GM19043 (cell line): ENCODE measurements around the gene AGPAT2.
"Not testable (repeated sequence)": the region's sequence is repeated elsewhere in the genome, so short reads cannot be mapped to it uniquely, and the experiment has no call there.

ENCODE experiments used
- ATAC-seq: cut with Tn5 transposase; IDR thresholded peaks from one replicate; pipeline ENCODE4 v1.9.1; 2021; ENCODE audit warnings: low read depth; ENCODE audit not compliant: unreplicated experiment

The AGPAT2 gene

DNA sequence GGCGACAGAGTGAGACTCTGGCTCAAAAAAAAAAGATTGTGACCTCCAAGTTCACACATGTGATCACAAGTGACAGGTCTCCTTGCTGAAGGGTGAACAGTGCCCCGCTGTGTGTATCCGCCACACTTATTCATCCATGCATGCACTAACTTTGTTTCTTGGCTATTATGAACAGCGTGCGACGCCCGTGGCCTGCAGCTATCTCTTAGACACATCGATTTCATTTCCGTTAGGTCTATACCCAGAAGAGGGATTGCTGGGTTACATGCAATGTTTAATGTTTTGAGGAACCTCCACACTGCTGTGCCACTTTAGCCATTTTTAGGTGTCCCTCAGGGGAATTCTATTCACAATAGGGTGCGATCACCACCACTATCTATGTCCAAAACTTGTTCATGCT, 36.6 kb downstream of the AGPAT2 start:
- no peak for ATAC-seq

DNA sequence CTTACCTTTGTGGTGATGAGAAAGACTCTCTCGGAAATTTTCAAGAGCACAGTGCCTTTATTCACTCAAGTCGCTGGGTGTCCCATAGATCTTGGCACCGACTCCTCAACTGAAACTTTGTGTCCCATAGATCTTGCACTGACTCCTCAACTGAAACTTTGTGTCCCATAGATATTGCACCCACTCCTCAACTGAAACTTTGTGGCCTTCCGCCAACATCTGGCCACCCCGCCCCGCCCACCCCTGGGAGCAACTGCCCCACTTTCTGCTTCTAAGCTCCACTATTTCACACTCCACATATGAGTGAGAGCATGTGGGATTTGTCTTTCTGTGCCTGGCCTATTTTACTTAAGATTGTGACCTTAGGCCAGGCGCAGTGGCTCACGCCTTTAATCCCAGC, 37.2 kb downstream of the AGPAT2 start:
- ATAC-seq, result no peak

DNA sequence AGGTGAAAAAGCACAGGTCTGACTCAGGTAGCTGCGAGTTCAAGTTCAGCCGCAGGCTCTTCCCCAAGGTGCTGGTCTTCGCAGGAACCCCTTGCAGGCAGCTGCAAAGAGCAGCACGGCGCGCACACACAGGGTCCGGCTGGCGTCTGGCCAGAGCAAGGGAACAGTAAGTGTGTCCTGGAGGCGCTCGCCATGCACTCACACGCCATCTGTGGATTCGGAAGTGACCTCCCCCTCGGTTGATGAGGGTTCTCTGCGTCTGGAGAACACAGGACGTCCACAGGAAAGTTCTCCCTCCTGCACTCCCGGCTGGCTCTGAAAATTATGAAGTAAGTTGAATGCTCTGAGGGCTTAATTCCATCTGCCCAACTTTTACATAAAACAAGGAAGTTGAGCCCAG, 38.5 kb downstream of the AGPAT2 start:
- no peak for ATAC-seq

DNA sequence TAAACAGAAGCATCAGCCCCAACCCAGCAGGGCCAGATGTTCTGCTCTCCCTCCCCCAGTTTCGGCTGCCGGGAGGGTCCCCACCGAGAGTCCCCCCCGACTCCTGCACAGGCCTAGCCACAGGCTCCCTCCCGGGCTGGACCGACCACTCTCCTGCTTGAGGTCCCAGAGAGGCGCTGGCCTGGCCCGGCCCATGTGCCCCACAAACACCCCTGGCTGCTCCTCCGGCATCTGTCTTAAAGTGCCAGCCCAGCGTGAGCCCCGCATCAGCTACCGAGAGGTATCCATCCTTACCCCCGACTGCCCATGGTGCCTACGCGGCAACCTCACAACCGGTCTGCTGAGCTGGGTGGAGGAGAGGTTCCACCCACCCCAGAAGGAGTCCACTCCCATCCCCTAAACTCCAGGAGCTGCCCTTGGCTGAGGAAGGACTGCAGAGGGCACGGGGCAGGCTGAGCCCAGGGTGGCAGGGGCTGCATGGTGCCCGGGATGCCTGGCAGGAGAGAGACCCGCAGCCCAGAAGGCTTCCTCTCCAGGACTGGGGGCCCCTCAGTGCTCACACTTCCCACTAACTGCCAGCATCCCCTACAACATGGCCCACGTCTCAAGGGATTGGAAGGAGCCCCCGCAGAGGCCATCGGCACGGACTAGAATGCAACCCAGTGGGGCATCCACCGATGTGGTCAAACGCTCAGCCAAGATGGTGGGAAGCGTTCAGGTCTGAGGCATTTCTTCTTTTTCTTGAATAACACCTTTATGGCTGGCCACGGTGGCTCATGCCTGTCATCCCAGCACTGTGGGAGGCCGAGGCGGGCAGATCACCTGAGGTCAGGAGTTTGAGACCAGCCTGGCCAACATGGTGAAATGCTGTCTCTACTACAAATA, 40.2 kb downstream of the AGPAT2 start:
- no peak for ATAC-seq

DNA sequence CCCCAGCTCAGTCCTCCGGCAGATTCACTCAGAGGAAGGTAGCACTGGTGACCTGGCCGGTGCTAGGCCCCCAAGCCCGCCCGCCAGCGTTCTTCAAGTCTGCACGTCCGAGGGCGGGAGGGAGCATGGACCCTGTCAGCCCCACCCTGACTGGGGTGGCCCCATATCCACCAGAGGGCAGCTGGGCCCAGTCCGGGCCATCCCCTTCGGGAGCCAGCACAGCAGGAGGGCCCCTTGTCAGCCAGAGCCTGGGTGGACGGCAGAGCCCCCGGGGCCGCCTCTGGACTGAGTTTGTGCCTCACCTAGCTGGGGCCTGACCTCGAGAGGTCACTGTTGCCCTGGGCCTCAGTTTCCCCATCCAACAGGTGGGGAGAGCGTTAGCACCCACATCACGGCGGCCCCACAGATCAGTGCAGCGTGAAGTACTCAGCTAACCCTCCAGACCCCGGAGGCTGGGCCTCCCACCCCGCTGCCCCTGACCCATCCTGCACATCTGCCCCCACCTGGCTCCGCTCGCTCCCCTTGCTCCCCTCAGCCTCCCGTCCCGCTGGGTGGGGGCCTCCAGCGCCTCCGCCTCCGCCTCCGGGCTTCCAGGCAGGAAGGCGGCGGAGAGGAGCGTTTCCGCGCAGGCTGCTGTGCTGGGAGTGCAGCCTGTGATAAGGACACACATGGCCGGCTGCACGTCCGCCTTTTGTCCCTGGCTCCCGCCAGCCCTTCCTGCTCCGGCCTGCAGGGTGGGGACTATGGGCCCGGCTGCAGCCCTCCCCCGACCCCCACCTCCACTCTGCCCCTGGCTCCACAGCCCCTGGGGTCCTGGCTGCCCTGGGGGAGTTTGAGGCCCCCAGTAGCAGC, 41.1 kb downstream of the AGPAT2 start:
- no peak for ATAC-seq

DNA sequence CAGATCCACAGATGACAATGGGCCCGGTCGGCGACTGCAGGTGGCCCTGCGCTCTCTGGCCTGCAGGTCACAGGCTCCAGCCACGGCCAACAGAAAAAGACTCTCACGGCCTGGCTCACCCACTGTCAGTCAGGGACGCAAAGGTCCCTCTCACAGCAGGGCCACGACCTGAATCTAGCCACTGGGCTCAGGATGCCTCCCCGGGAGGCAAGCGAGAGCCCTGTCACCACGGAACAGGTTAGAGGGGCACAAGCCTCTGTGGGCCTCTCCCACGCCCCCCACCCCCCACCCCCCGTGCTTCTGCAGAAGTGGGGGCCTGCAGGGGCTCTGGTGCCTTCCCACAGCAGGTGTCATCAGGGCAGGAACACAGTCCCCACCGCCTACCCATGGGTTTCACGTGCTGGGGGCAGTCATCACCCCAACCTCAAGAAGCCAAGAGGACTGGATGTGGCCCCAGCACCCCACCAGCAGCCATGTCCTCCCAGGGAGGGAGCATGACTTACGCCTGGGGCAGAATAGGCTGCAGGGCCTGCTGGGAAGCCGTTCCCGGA, 41.8 kb downstream of the AGPAT2 start:
- no peak for ATAC-seq

DNA sequence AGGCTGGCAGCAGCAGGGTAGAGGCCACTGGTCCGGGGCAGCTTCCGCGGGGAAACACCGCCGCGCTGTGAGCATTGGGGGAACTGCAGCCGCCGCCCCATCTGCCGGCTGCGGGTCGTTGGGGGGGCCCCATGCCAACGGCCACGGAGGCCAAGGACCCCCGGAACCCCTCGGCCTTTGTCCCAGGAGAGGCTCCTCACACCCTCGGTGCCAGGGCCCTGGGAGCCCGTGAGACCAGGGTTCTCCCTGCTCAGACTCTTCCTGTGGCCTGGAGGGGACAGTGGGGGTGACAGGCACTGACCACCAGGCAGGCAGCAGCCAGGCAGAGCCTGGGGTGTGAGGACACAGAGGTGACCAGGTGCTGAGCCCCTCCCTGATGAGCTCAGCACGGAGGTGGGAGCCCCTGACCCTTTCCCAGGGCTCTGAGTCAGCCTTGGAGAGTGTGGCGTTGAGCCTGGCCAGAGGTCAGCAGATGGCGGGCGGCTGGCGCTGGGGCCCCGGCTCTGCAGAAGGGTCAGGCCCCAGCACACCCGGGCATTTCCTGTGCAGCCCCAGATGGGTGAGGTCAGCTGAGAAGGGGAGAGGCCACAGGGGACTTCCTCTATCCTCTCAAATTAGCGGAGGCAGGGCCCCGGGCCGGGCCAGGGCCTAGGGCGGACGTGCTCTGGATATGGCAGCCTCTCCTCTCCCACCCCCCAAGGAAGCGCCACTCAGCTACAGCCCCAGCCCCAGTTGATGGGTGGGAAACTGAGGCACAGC, 42.5 kb downstream of the AGPAT2 start:
- no peak for ATAC-seq

DNA sequence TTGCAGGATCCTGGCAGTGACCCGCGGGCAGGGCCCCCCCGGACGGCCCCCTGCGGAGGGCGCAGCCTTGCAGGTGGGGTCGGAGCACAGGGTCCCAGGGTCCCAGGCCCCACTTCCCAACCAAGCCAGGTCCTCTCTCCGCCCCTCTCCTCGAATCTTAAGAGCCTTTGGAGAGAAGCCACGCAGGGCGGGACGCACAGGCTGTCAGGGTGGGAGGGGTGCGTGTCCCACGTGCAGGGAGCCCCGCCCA, 43.0 kb downstream of the AGPAT2 start:
- ATAC-seq, result no peak

DNA sequence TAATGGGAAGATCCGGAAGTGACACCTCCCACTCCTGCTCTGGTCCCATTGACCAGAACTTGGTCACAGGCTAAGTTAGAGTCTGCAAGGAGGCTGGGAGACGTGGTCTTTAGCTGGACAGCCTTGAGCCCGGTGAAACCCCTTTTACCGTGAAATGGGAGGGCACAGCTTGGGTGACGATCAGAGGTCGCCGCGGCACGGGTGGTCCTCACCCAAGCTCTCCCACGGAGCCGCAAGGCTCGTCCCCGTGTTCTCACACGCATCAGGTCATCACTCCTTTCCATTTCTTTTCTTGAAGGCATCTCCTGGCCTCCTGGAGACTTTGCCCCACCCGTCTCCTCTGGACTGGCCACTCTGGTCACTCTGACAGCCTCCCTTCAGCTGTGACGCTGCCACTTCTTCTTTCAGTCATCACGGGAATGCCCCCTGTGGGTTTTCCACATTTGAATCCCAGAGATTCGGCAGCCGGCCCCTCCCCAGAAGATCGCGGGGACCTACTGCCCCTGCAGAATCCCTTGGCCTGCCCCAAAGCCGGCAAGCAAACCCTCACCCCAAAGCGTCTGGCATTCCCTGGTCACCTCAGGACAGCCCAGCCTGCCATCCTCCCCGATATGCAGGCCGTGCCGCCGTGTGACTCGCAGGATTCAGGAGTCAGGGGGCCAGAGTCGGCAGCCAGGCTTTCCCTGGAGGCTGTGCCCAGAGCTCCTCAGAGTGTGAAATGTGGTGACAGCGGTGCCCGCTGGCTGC, 43.5 kb downstream of the AGPAT2 start:
- ATAC-seq, result no peak

DNA sequence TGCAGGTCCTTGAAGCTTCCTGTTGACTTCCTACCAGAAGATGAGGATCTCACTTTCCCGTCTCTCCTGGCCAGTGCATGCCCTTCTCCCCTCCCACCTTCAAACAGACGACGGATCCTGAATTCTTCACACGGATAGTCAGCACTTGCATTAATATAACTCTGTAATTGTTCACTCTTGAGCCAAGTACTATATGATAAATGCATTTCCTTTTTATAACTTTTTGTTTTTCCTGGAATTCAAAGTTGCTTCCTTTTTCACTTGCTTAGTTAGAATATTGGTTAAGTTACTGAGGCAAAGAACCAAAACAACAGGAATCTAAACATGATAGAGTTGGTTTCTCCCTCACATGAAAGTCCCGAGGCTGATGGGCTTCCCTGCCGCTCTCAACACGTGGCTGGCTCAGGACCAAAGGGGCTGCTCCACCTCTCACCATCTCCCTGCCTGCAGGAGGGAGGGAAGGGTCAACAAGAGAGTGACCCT, 44.8 kb downstream of the AGPAT2 start:
- ATAC-seq, result no peak

DNA sequence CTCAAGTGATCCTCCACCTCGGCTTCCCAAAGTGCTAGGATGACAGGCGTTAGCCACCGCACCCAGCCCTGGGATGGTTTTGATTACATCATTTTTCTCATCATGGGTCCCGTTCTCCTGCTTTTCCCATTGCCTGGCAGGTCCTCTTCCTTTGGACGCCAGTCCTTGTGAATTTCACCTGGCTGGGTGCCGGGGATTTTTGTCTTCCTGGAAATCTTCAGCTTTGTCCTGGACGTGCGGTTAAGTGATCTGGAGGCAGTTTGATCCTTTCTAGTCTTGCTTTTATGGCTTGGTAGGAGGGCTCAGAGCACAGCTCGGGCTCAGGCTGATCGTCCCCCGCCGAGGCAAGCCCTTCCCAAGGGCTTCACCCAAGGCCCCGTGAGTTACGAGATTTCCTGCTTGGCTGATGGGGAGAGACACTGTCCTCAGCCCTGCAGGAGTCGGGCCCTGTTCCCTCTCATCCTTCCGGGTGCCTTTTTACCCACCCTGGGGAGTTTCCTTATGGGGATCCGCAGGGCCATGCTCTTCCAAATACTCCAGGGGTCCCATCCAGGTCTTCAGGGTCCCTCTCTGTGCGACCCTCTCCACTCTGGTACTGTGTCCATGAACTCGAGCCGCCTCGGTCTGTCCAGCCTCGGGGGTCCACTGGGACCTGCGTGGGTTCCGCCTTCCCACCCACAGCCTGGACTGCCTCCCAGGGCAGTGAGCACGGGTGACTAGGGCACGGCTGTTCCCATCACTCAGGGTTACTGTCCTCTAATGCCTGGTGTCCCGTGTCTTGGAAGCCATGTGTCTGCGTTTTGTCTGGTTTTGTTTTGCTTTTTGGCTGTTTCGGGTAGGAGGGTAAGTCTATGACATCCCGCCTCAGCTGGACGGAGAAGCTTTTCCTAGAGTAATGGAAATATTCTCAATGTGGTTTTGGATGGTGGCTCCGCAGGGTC, 46.8 kb downstream of the AGPAT2 start:
- no peak for ATAC-seq

DNA sequence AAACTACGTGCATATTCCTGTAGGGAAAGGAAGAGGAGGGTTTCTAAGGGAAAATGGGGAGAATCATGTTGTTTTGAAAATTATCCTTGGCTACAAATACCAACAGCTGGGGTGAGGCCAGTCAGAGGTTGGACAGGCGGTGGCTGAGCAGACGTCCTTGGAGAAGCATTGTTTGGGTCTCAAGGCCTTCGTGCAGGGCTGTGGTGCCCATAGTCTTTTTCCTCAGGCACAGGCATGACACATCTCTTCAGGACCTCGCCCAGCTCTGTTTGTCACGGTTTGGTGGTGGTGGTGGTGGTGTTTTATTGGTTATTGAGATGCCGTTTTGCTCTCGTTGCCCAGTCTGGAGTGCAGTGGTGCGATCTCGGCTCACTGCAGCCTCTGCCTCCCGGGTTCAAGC, 52.4 kb downstream of the AGPAT2 start:
- no peak for ATAC-seq

DNA sequence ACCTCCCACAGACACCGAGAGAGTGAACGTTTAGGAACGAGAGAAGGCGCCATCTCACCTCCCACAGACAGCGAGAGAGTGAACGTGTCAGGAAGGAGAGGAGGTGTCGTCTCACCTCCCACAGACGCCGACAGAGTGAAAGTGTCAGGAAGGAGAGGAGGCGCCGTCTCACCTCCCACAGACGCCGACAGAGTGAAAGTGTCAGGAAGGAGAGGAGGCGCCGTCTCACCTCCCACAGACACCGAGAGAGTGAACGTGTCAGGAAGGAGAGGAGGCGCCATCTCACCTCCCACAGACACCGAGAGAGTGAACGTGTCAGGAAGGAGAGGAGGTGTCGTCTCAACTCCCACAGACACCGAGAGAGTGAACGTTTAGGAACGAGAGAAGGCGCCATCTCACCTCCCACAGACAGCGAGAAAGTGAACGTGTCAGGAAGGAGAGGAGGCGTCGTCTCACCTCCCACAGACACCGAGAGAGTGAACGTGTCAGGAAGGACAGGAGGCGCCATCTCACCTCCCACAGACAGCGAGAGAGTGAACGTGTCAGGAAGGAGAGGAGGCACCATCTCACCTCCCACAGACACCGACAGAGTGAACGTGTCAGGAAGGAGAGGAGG, 54.7 kb downstream of the AGPAT2 start:
- not testable (repeated sequence) for ATAC-seq

DNA sequence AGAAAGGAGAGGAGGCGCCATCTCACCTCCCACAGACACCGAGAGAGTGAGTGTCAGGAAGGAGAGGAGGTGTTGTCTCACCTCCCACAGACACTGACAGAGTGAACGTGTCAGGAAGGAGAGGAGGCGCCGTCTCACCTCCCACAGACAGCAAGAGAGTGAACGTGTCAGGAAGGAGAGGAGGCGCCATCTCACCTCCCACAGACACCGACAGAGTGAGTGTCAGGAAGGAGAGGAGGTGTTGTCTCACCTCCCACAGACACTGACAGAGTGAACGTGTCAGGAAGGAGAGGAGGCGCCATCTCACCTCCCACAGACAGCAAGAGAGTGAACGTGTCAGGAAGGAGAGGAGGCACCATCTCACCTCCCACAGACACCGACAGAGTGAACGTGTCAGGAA, 55.2 kb downstream of the AGPAT2 start:
- not testable (repeated sequence) for ATAC-seq

DNA sequence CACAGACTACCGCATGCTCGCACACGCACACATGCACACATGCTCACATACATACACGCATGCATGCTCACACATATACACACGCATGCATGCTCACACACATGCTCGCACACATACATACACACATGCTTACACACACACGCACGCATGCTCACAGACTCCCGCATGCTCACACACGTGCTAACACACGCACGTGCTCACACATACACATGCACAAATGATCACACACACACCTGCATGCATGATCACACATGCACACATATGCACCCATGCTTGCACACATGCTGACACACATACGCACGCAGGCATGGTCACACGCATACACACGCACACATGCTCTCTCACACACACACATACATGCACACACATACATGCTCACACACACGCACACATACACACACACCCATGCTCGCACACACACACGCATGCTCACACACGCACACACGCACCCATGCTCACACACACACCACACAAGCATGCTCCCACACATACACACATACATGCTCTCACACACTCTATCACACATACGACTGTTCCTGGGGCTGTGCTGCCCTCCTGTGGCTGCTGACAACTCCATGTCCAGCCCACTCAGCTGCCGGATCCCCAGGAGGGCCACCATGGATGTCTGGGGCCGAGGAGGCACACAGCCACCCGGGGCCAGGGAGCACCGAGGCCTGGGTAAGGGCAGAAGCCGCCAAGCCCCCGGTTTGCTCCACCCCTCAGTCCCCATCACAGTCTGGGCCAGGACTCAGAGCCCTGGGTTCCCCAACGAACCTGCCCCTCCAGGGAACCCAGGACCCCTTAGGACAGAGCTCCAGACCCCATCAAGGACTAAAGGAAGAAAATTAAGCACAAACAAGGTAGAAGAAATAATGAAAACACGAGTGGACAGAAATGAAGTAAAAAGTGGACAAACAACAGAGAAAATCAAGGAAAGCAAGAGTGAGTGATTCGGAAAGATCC, 55.9 kb downstream of the AGPAT2 start:
- no peak for ATAC-seq

DNA sequence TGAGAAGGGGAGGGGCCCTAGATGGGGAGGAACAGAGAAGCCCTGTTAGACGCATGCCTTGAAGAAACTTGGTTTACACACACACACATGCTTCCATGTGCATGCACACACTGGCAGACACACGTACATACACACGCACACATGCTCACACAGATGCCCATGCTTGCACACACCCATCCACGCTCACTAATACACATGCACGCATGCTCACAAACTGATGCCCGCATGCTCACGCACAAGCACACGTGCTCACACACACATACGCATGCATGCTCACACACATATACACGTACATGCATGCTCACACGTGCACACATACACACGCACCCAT, 56.6 kb downstream of the AGPAT2 start:
- no peak for ATAC-seq

DNA sequence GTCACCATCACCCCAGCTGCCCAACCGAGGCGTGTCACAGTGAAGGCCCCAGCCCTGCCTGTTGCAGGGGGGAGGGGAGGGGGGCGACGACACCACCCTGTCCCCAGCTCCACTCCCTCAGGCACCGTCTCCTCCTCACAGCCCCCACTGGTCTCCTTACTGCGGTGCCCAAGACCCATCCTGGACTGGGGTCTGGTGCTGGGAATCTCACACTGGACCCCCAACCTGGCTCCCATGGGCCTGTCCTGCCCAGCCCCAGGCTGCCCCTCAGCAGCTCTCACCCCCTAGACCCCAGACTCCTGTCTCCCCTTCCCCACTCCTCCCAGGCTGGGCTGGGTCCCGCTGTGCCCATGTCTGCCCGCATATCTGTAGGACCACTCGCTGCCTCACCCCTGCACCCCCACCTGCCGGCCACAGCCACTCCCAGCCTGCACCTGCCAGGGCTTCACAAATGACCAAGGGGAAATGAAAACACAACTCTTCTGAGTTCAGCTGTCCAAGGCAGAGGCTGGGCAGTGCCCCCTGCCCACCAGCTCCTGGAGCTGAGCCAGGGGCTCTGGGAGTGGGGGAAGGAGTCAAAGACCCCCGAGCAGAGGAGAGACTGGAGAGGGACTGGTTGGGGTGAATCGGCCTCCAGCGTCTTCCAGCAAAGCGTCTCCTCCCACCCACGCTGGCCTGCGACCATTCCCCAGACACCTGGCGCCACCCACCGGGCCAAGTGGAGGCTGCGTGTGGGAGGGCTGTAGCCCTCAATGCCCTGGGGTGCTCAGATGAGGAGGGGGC, 57.2 kb downstream of the AGPAT2 start:
- ATAC-seq, result no peak
